CD4-positive, alpha-beta memory T cell (primary cell): ENCODE results near the gene QKI. TPM values are rescaled to one million over a fixed set of nuclear protein-coding genes. Genes with fewer than 3 reads are reported as not detected.

Experiments
- CTCF ChIA-PET: fragments of 350-600 bp; sonication (Branson Sonifier 250); formaldehyde crosslinking; loops from one replicate; lab custom pipeline; 2021; ENCODE audit warnings: inconsistent platforms; ENCODE audit not compliant: partially characterized antibody; lab: Charles Lee
- POLR2A ChIA-PET: fragments of 350-600 bp; sonication (Branson Sonifier 250); formaldehyde crosslinking; loops from one replicate; lab custom pipeline; 2021; ENCODE audit not compliant: partially characterized antibody; lab: Charles Lee
- DNase-seq, 5 donors: peaks; one replicate each; pipeline versions ENCODE4 v3.0.0 to v3.0.0-alpha.2; 2020 to 2022; ENCODE audit warnings: mixed read lengths in 1 of 5
- H3K27ac ChIP-seq: one replicate; pipeline ENCODE4 v1.7.0; 2013; ENCODE audit warnings: low read depth, low read length
- H3K27me3 ChIP-seq: 2 replicates; pipeline ENCODE4 v1.7.0; 2013; ENCODE audit warnings: mild to moderate bottlenecking, low read length, moderate library complexity; ENCODE audit not compliant: insufficient read depth
- H3K36me3 ChIP-seq: 2 replicates; pipeline ENCODE4 v1.7.0; 2013; ENCODE audit warnings: mild to moderate bottlenecking, low read length, moderate library complexity; ENCODE audit not compliant: insufficient read depth
- H3K4me1 ChIP-seq: 2 replicates; pipeline ENCODE4 v1.7.0; 2013; ENCODE audit warnings: mild to moderate bottlenecking, low read length, moderate library complexity; ENCODE audit not compliant: insufficient read depth
- H3K4me3 ChIP-seq, 2 donors: one replicate each; pipeline ENCODE4 v1.7.0; 2013; ENCODE audit warnings: low read length in 2 of 2, mild to moderate bottlenecking in 1 of 2
- H3K9me3 ChIP-seq, 2 donors: one replicate each; pipeline ENCODE4 v1.7.0; 2013; ENCODE audit warnings: low read length in 2 of 2, control low read depth in 1 of 2; ENCODE audit not compliant: control insufficient read depth in 1 of 2
- H3K27ac Mint-ChIP-seq, 7 donors: one replicate each; pipeline ENCODE4 v1.8.0; 2020 to 2021; ENCODE audit warnings: mixed read lengths in 7 of 7, mild to moderate bottlenecking in 6 of 7, inconsistent platforms in 3 of 7, moderate library complexity in 3 of 7
- H3K27me3 Mint-ChIP-seq, 2 donors: one replicate each; pipeline ENCODE4 v1.8.0; 2020 to 2021; ENCODE audit warnings: mixed read lengths in 2 of 2
- H3K36me3 Mint-ChIP-seq, 2 donors: one replicate each; pipeline ENCODE4 v1.8.0; 2020 to 2021; ENCODE audit warnings: mixed read lengths in 2 of 2, inconsistent platforms in 1 of 2, mild to moderate bottlenecking in 1 of 2
- H3K4me1 Mint-ChIP-seq, 4 donors: one replicate each; pipeline ENCODE4 v1.8.0; 2020 to 2021; ENCODE audit warnings: mixed read lengths in 4 of 4, mild to moderate bottlenecking in 1 of 4
- H3K4me3 Mint-ChIP-seq, 8 donors: one replicate each; pipeline ENCODE4 v1.8.0; 2020 to 2021; ENCODE audit warnings: mixed read lengths in 8 of 8, mild to moderate bottlenecking in 7 of 8, moderate library complexity in 6 of 8, inconsistent platforms in 3 of 8
- H3K9me3 Mint-ChIP-seq, 8 donors: one replicate each; pipeline ENCODE4 v1.8.0; 2020 to 2021; ENCODE audit warnings: mixed read lengths in 8 of 8, mild to moderate bottlenecking in 5 of 8, inconsistent platforms in 3 of 8, moderate library complexity in 1 of 8
- intact Hi-C: fragments of 100-400 bp; cut with micrococcal nuclease; formaldehyde crosslinking; loops from one replicate; pipeline ENCODE4 v1.15.1; 2023
- polyA plus RNA-seq, 2 donors: library from polyadenylated mRNA; unstranded; fragments of 300-500 nt; fragmentation: Illumina TruSeq; gene quantifications; one replicate each; pipeline ENCODE4 v1.2.3, GENCODE V29; 2021
- total RNA-seq, 2 experiments: library from RNA; stranded (reverse); gene quantifications; one replicate each; pipeline ENCODE4 v1.2.3, GENCODE V29; 2021

Gene QKI
- total RNA-seq (10 to 100 TPM; 64.1 to 66.4 TPM), polyA plus RNA-seq (10 to 100 TPM in 1 of 2 donors, 1 to 10 TPM in 1; 7.7 to 28.4 TPM)

DNA sequence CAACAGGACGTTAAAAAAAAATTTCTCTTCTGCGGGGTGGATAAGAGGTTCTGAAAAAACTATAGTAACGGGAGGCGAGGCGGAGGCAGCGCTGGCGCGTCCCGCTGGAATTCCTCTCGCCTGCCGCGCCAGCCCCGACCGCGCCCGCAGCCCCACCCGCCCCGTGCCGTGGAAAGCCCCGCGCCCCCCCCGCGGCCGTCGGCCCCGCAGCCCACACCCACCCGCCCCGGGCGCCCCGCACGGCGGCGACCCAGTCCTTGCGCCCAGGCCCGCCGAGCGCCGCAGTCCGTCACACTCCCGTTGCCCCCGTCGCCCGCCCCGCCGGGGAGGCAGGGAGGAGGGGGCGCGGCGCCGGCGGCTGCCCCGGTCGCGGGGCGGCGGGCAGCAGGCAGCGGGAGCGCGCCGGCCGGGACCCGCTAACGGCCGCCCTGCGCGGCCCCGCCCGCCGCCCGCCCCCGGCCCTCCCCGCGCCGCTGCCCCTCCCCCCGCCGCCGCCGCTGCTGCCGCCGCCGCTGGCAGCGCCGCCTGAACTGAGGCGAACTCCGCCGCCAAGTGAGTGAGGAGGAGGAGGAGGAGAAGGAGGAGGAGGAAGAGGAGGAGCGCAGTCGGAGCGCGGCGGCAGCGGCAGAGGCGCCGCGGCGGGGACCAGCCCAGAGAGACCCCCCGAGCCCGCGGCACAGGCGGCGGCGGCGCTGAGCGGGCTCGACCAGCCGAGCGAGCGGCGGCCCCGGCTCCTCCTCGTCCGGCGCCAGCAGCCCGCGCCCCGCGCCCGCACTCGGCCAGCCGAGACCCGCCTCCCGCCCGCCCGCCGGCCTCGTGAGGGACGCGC, at the start of gene QKI:
Gene QKI (plus strand): TSS at position 602 of the 829 bp plus-strand sequence. CDS start 476 bp downstream, outside the sequence.
- Mint-ChIP-seq H3K4me1 (peaks cover 17 to 48% (median 32%) of the 10 kb centered on the region in 4 donors), H3K36me3 (peaks cover 0 to 11% of the 10 kb centered on the region in 2 donors), H3K27me3 (peaks cover 0 to 2% of the 10 kb centered on the region in 2 donors), H3K9me3 (no peaks in the 10 kb centered on the region), H3K4me3 (peak within 1 kb of the TSS; percentile 87 to 94 (median 90)), H3K27ac (peak within 1 kb of the TSS; percentile 88 to 96 (median 94))
- Histone ChIP-seq H3K4me3 (peak within 1 kb of the TSS; percentile 66 to 70), H3K27me3 (no peaks in the 10 kb centered on the region), H3K4me1 (peaks cover 32% of the 10 kb centered on the region), H3K36me3 (no peaks in the 10 kb centered on the region), H3K27ac (peak within 1 kb of the TSS; percentile 81), H3K9me3 (no peaks in the 10 kb centered on the region)
- ChIA-PET POLR2A (interaction anchor here (2.2 to 2.7 kb wide), 2 partner anchors 11 to 47 kb away, joined by 10 to 34 read pairs; no protein-coding TSS in a partner anchor), CTCF (interaction anchor here (0.9 to 2.6 kb wide), 3 partner anchors 11 to 32 kb away, joined by 3 to 17 read pairs (median 8); no protein-coding TSS in a partner anchor)
- peak; percentile 81 to 85 (median 83) for DNase-seq
- intact Hi-C loops = loop anchor here (1.0 to 5.0 kb wide), 2 partner anchors 242 to 687 kb away; partner anchors contain the start of genes PACRG and PRKN

DNA sequence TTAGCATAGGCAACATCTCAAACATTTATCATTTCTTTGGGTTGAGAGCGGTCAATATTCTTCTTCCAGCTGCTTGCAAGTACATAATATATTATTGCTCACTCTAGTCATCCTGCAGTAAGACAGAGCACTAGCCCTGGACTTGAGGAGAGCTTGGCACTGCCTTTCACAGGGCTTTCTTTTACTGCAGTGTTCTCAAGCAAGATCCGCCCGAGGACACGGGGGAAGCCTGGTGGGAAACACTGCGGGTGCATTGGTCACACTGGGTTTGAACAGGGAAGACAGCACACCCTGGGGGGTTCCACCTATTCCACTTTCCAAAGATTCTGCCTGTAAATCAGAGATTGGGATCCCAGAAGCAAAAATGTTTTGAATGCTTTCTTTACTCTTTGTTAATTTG, 48.2 kb upstream of the QKI start:
- peaks cover 10 to 14% of the 10 kb centered on the region in 2 donors for H3K27me3 Mint-ChIP-seq
- ChIA-PET POLR2A (no interaction called here), CTCF (no interaction called here)
- no peak for DNase-seq
- H3K27me3 ChIP-seq = no peaks in the 10 kb centered on the region
- no peaks in the 10 kb centered on the region for H3K9me3 Mint-ChIP-seq
- peaks cover 0 to 10% (median 6%) of the 10 kb centered on the region in 4 donors for H3K4me1 Mint-ChIP-seq
- H3K36me3 Mint-ChIP-seq = no peaks in the 10 kb centered on the region
- intact Hi-C loops = no loop called here
- H3K4me3 Mint-ChIP-seq = no peak overlapping the region
- no peaks in the 10 kb centered on the region for H3K36me3 ChIP-seq
- H3K4me1 ChIP-seq = no peaks in the 10 kb centered on the region
- H3K27ac ChIP-seq = no peak overlapping the region
- H3K9me3 ChIP-seq = no peaks in the 10 kb centered on the region
- H3K27ac Mint-ChIP-seq = no peak overlapping the region
- H3K4me3 ChIP-seq = no peak overlapping the region

DNA sequence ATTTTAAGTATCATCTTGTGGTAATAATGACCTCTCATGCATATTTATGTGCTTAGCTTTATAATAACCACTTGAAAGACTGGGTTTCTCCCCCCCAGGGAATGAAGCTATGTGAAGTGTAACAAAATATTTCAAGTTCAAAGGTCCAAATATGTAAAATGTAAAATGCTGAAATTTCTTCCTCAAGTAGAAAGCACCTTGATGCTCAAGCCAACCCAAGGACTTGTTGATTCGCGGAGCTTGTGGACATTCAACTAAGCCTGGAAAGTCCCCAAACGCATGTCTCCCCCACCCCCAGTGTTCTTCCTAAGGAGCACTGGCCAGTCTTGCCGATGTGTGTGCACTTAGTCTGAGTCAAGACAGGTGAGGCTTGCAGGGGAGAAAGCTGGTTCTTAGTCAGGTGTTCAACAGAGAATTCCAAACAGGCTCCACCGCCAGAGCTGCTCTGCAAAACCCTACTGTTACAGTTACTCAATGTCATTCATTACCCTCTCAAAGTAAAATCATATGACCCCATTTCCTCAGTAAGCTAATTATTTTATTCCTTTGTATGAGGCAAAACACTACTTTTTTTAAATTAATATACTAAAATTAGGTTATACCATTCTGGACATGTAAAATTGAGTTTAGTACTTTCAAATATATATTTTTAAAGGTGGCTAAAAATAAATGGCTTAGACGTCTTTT, 46.9 kb upstream of the QKI start:
- Mint-ChIP-seq H3K27ac (no peak overlapping the region), H3K36me3 (no peaks in the 10 kb centered on the region), H3K4me3 (no peak overlapping the region), H3K27me3 (peaks cover 8 to 18% of the 10 kb centered on the region in 2 donors), H3K4me1 (peaks cover 0 to 10% (median 6%) of the 10 kb centered on the region in 4 donors), H3K9me3 (no peaks in the 10 kb centered on the region)
- intact Hi-C loops = no loop called here
- ChIA-PET CTCF (no interaction called here), POLR2A (no interaction called here)
- no peak for DNase-seq
- no peak overlapping the region for H3K4me3 ChIP-seq
- no peaks in the 10 kb centered on the region for H3K9me3 ChIP-seq
- no peak overlapping the region for H3K27ac ChIP-seq
- no peaks in the 10 kb centered on the region for H3K27me3 ChIP-seq
- no peaks in the 10 kb centered on the region for H3K4me1 ChIP-seq
- no peaks in the 10 kb centered on the region for H3K36me3 ChIP-seq

DNA sequence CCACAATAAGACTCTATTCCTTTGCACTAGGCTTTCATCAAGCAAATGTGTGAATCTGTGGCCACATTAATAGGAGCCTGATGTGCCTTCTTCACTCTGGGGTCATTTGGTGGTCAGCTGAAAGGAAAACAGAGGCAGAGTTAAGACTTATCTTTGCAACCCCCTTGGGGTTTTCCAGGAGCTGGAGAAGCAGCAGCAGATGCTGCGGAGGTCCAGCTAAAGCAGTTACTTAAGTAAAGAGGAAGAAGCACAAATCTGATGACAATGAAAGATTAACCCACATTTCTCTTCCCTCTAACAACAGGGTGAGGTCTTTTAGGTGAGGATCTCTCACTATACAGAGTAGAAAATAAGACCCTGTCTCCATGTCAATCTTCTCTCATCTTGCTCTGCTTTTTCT, 45.4 kb upstream of the QKI start:
- H3K27me3 Mint-ChIP-seq = peaks cover 8 to 22% of the 10 kb centered on the region in 2 donors
- H3K4me3 Mint-ChIP-seq = no peak overlapping the region
- Histone ChIP-seq H3K27me3 (no peaks in the 10 kb centered on the region), H3K4me3 (no peak overlapping the region), H3K27ac (no peak overlapping the region), H3K9me3 (no peaks in the 10 kb centered on the region), H3K36me3 (no peaks in the 10 kb centered on the region), H3K4me1 (no peaks in the 10 kb centered on the region)
- no peak for DNase-seq
- peaks cover 0 to 2% (median 0%) of the 10 kb centered on the region in 8 donors for H3K9me3 Mint-ChIP-seq
- ChIA-PET CTCF (no interaction called here), POLR2A (no interaction called here)
- no peak overlapping the region for H3K27ac Mint-ChIP-seq
- intact Hi-C loops = no loop called here
- no peaks in the 10 kb centered on the region for H3K36me3 Mint-ChIP-seq
- H3K4me1 Mint-ChIP-seq = peaks cover 0 to 10% (median 6%) of the 10 kb centered on the region in 4 donors

DNA sequence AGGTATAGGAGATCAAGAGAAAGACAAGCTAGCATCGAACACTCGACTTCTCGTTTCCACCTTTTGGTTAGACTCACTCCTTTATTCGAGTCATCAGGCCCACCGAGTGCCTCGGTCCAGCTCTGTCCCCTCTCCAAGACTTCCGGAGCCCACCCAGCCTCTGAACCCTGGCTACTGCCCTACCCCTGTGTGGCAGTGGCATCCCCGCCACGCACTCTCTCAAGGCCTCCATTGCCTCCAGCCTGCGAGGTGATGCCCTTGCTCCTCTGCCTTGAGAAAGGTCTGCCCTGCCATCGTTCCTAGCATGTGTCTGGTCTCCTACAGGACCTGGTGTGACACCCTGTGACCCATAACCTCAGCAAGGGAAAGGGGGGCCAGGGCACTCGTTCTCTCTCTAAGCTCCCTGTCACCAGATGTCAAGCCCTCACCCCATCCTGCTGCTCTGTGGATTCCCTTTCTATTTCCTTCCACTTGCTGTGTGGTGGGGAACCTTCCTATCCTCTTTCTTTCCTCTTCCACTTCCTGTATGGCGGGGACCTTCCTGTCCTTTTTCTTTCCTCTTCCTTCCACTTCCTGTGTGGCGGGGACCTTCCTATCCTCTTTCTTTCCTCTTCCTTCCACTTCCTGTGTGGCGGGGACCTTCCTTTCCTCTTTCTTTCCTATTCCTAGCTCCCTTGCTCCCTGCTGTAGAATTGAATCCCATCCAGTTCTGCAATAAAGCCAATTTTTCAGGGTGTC, 44.7 kb upstream of the QKI start:
- Histone ChIP-seq H3K4me1 (no peaks in the 10 kb centered on the region), H3K27ac (no peak overlapping the region), H3K27me3 (no peaks in the 10 kb centered on the region), H3K36me3 (no peaks in the 10 kb centered on the region), H3K4me3 (no peak overlapping the region), H3K9me3 (no peaks in the 10 kb centered on the region)
- H3K36me3 Mint-ChIP-seq = no peaks in the 10 kb centered on the region
- POLR2A ChIA-PET = no interaction called here
- H3K4me1 Mint-ChIP-seq = peaks cover 0 to 10% (median 6%) of the 10 kb centered on the region in 4 donors
- H3K4me3 Mint-ChIP-seq = no peak overlapping the region
- DNase-seq = no peak
- peaks cover 8 to 22% of the 10 kb centered on the region in 2 donors for H3K27me3 Mint-ChIP-seq
- intact Hi-C loops = no loop called here
- H3K27ac Mint-ChIP-seq = no peak overlapping the region
- CTCF ChIA-PET = no interaction called here
- H3K9me3 Mint-ChIP-seq = peaks cover 0 to 4% (median 0%) of the 10 kb centered on the region in 8 donors

DNA sequence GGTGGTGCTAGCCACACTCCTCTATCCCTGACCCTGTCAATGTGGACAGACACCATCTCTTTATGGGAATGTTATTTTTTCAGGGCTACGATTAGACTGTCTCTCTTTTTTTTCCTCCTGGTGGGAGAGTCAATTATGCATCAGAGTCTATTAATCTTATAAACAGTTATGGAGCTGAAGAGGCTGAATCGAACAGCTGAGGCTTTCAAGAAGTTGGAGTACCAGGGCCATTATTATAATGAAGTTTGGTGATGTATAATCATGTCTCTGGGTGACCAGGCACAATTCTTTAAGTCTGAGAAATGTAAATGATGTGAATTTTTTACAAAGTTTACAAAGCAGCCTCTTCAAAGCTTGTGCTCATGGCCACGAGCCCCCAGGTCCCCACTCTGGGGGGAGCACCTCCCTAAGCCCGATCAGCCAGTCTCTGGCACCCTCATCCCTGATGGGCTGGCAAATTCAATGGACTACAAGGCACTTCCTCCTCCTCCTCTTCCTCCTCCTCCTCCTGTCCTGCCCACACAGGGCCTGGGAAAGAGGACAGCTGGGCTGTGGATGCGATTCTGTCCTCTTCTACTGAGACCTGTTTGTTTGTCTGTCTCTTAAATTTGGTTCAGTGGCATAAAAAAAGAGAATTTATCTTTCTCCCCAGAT, 43.9 kb upstream of the QKI start:
- H3K27me3 Mint-ChIP-seq = peaks cover 8 to 24% of the 10 kb centered on the region in 2 donors
- Histone ChIP-seq H3K36me3 (no peaks in the 10 kb centered on the region), H3K4me3 (no peak overlapping the region), H3K9me3 (no peaks in the 10 kb centered on the region), H3K27me3 (no peaks in the 10 kb centered on the region), H3K27ac (no peak overlapping the region), H3K4me1 (no peaks in the 10 kb centered on the region)
- peaks cover 0 to 4% (median 0%) of the 10 kb centered on the region in 8 donors for H3K9me3 Mint-ChIP-seq
- no peaks in the 10 kb centered on the region for H3K36me3 Mint-ChIP-seq
- intact Hi-C loops = no loop called here
- no peak for DNase-seq
- no peak overlapping the region for H3K27ac Mint-ChIP-seq
- no peak overlapping the region for H3K4me3 Mint-ChIP-seq
- ChIA-PET CTCF (no interaction called here), POLR2A (no interaction called here)
- H3K4me1 Mint-ChIP-seq = peaks cover 0 to 10% (median 6%) of the 10 kb centered on the region in 4 donors
